RWPE2 (cell line): ENCODE measurements around the gene HAUS1.

Experiments used
- ATAC-seq: fragments of 200-7000 bp; cut with Tn5 transposase; 3 replicates; pipeline ENCODE4 v1.9.1; 2021; ENCODE audit warnings: low read depth
- DNase-seq: peaks from one replicate; pipeline ENCODE4 v3.0.0-alpha.2; 2020; ENCODE audit warnings: low spot score
- H3K27ac ChIP-seq: fragments of 450-650 bp; 2 replicates; pipeline ENCODE4 v1.5.1; 2017; ENCODE audit warnings: mild to moderate bottlenecking; ENCODE audit not compliant: poor library complexity, severe bottlenecking
- H3K27me3 ChIP-seq: fragments of 250-450 bp; sonication (Bioruptor Pico); 2 replicates; pipeline ENCODE4 v1.5.1; 2021; ENCODE audit warnings: mild to moderate bottlenecking, moderate library complexity; ENCODE audit not compliant: insufficient read depth, poor library complexity, severe bottlenecking
- H3K36me3 ChIP-seq: fragments of 250-450 bp; sonication (Bioruptor Pico); 2 replicates; pipeline ENCODE4 v1.5.1; 2020; ENCODE audit warnings: low read depth, mild to moderate bottlenecking, moderate library complexity
- H3K4me1 ChIP-seq: fragments of 250-450 bp; sonication (Bioruptor Pico); 2 replicates; pipeline ENCODE4 v1.5.1; 2021; ENCODE audit warnings: mild to moderate bottlenecking, moderate library complexity; ENCODE audit not compliant: insufficient read depth, poor library complexity, severe bottlenecking
- H3K4me3 ChIP-seq: fragments of 250-450 bp; sonication (Bioruptor Pico); 2 replicates; pipeline ENCODE4 v1.5.1; 2021; ENCODE audit warnings: mild to moderate bottlenecking, moderate library complexity; ENCODE audit not compliant: severe bottlenecking
- H3K9me3 ChIP-seq: fragments of 250-450 bp; sonication (Bioruptor Pico); 2 replicates; pipeline ENCODE4 v1.5.1; 2021; ENCODE audit warnings: mild to moderate bottlenecking, moderate library complexity; ENCODE audit not compliant: severe bottlenecking
- TF ChIP-seq, protein P1 (sequence below): fragments of 450-650 bp; IDR thresholded peaks from one replicate; pipeline ENCODE4 v1.5.1; 2017; ENCODE audit warnings: mild to moderate bottlenecking, moderate library complexity; ENCODE audit not compliant: poor library complexity, severe bottlenecking

The HAUS1 gene

DNA sequence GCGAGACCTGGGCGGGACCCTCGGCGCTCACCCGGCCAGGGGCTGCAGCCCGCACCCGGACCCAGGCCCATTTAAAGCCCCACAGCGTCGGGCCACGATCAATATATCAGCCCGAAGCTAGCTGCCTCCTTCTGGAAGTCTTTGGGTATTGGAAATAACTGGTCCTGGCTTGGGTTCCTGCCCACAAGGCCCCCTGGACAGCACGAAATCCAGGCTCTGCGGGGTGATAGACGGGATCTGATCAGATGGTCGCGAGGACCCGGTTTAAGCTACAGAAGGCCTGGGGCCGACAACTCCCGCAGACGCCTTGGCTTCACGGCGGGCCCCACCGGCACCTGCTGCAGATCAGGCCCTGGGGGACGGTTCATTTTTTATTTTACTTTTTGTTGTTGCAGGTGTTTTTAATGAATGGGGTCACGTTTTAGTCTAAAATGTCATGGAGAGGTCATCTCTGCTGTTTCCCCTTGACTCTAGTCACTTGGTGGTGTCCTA, 31.8 kb upstream of the HAUS1 start:
- H3K27me3 ChIP-seq: no peaks in the 10 kb centered on the region
- TF ChIP-seq, protein P1, sequence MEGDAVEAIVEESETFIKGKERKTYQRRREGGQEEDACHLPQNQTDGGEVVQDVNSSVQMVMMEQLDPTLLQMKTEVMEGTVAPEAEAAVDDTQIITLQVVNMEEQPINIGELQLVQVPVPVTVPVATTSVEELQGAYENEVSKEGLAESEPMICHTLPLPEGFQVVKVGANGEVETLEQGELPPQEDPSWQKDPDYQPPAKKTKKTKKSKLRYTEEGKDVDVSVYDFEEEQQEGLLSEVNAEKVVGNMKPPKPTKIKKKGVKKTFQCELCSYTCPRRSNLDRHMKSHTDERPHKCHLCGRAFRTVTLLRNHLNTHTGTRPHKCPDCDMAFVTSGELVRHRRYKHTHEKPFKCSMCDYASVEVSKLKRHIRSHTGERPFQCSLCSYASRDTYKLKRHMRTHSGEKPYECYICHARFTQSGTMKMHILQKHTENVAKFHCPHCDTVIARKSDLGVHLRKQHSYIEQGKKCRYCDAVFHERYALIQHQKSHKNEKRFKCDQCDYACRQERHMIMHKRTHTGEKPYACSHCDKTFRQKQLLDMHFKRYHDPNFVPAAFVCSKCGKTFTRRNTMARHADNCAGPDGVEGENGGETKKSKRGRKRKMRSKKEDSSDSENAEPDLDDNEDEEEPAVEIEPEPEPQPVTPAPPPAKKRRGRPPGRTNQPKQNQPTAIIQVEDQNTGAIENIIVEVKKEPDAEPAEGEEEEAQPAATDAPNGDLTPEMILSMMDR: no peak

DNA sequence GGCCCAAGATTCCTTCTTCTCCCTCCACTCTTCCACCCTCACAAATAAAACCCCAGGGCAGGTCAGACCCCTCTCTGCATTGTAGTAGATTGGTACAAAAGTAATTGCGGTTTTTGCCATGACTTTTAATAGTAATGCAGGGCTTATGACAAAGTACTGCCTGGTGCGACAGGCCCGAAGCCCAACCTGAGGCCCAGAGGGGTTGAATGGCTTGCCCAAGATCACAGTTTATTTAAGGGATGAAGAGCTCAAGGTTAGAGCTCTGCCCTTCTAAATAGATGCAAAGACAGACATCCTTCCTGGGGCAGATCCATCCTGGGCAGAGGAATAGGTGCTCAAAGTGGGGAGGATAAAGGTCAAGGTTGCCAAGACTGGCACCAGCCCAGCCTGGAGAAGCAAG, 31.2 kb upstream of the HAUS1 start:
- Histone ChIP-seq H3K4me3 (no peak overlapping the region), H3K9me3 (no peaks in the 10 kb centered on the region), H3K27ac (no peak overlapping the region), H3K4me1 (peaks cover 25% of the 10 kb centered on the region), H3K36me3 (no peaks in the 10 kb centered on the region), H3K27me3 (no peaks in the 10 kb centered on the region)
- ATAC-seq (no peak), DNase-seq (no peak)
- TF ChIP-seq, protein P1: no peak

More for the DNA sequence above, 31.8 kb upstream of the HAUS1 start:
- H3K4me1 ChIP-seq: peaks cover 25% of the 10 kb centered on the region
- peak overlapping the region; percentile 76 for H3K27ac ChIP-seq
- no peaks in the 10 kb centered on the region for H3K9me3 ChIP-seq
- no peak for DNase-seq
- H3K36me3 ChIP-seq: no peaks in the 10 kb centered on the region
- peak overlapping the region; percentile 88 for H3K4me3 ChIP-seq
- ATAC-seq: no peak

DNA sequence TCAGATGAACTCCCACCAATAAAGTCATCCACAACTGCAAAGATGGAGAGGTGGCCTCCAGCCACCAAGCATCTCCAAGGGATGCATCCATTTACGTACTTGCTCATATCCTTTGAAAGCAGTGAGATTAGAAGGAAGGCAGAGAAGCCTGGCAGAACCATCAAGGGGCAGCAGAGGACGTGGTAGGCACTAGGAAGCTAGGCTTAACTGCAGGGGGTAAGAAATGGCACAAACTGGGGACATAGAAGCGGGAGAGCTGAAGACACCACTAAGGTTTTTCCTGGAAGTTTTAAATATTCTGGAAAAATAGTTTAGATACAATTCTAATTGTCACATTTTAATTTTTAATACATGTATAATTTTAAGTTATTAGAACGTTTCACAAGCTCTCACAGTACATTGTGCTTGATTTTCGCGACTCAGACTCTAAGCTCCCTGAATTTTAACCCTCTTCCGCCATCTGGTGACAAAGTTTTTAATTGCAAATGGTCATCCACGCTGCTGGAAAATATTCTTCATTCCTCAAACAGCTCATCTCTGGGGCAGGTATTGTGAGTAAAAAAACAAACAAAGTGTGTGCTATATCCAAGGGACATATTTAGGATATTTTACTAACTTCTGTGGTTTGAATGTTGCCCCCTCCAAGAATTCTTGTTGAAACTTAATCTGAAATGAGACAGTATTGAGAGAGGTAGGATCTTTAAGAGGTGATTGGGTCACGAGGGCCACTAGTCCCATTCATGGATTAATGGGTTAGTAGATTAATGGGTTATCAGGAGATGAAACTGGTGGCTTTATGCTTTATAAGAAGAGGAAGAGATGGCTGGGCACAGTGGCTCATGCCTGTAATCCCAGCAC, 30.5 kb upstream of the HAUS1 start:
- no peaks in the 10 kb centered on the region for H3K9me3 ChIP-seq

DNA sequence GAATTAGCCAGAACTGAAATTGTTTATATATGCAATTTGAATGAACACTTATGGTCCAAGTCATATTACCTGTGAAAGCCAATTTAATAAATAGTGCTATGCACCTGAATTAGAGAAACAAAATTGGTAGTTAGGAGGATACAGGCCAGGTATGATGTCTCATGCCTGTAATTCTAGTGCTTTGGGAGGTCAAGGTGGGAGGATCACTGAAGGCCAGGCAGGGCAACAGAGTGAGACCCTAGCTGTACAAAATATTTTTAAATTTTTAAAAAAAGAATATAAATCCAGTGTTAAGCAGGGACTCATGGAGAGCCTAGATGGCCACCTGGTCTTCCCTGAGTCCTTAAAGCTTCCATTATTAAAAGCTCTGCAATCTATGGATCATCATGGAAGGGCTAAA, 24.8 kb upstream of the HAUS1 start:
- no peaks in the 10 kb centered on the region for H3K9me3 ChIP-seq
- TF ChIP-seq, protein P1: no peak
- ATAC-seq: no peak

More for the DNA sequence above, 30.5 kb upstream of the HAUS1 start:
- ATAC-seq: peak; percentile 41
- Histone ChIP-seq H3K27me3 (no peaks in the 10 kb centered on the region), H3K4me1 (peaks cover 23% of the 10 kb centered on the region), H3K27ac (no peak overlapping the region), H3K4me3 (no peak overlapping the region), H3K36me3 (peaks cover 4% of the 10 kb centered on the region)
- TF ChIP-seq, protein P1: peak; percentile 83
- DNase-seq: no peak

DNA sequence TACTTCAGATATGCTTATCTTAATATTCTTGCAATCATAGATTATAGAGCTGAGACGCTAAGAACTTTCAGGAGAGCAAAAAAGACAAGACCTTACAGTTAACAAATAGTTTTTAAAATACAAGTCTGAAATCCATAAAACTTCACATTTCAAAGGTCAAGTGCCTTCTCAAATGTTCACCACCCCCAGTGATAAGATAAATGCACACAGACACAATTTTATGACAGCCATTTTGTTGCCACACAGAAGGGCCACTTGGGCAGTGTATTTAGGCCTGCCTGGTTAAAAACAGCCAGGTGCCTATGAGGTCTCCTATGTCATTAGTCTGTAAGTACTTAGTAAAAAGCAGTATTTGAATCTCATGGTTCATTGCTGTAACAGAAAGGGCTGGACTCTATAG, 24.0 kb upstream of the HAUS1 start:
- TF ChIP-seq, protein P1: no peak
- H3K27me3 ChIP-seq: no peaks in the 10 kb centered on the region
- H3K4me1 ChIP-seq: no peaks in the 10 kb centered on the region
- no peaks in the 10 kb centered on the region for H3K9me3 ChIP-seq
- H3K36me3 ChIP-seq: peaks cover 62% of the 10 kb centered on the region
- H3K27ac ChIP-seq: no peak overlapping the region
- DNase-seq: no peak
- no peak overlapping the region for H3K4me3 ChIP-seq
- ATAC-seq: no peak

More for the DNA sequence above, 24.8 kb upstream of the HAUS1 start:
- Histone ChIP-seq H3K27me3 (no peaks in the 10 kb centered on the region), H3K4me1 (no peaks in the 10 kb centered on the region), H3K36me3 (peaks cover 54% of the 10 kb centered on the region), H3K4me3 (no peak overlapping the region), H3K27ac (no peak overlapping the region)
- no peak for DNase-seq
